DOHH2 (cell line): ENCODE data around the gene RIMS1.

Experiments used
- H3F3A ChIP-seq: fragments of 200-600 bp; sonication (generic), shearing (Covaris generic); 2 replicates; pipeline ENCODE4 v1.6.0; 2016; ENCODE audit warnings: antibody characterized with exemption, mild to moderate bottlenecking; ENCODE audit not compliant: control insufficient read depth, insufficient read depth
- H3K27ac ChIP-seq: fragments of 200-600 bp; sonication (generic); 2 replicates; pipeline ENCODE4 v1.5.1; 2014; ENCODE audit warnings: low read depth, mild to moderate bottlenecking, low read length, moderate library complexity
- H3K27me3 ChIP-seq: fragments of 200-600 bp; sonication (generic); 2 replicates; pipeline ENCODE4 v1.6.1; 2014; ENCODE audit warnings: mild to moderate bottlenecking, low read length, mixed read lengths; ENCODE audit not compliant: control insufficient read depth
- H3K36me3 ChIP-seq: fragments of 200-600 bp; sonication (generic); 2 replicates; pipeline ENCODE4 v1.6.1; 2014; ENCODE audit warnings: mild to moderate bottlenecking, low read length, moderate library complexity, mixed read lengths; ENCODE audit not compliant: control insufficient read depth
- H3K4me1 ChIP-seq: fragments of 200-600 bp; sonication (generic); 2 replicates; pipeline ENCODE4 v1.6.1; 2014; ENCODE audit warnings: mild to moderate bottlenecking, low read length, mixed read lengths; ENCODE audit not compliant: control insufficient read depth
- H3K4me2 ChIP-seq: fragments of 200-600 bp; sonication (generic); 2 replicates; pipeline ENCODE4 v1.6.0; 2014; ENCODE audit warnings: mild to moderate bottlenecking, low read length, moderate library complexity
- H3K4me3 ChIP-seq: fragments of 200-600 bp; sonication (generic); 2 replicates; pipeline ENCODE4 v1.5.1; 2014; ENCODE audit warnings: mild to moderate bottlenecking, low read length, mixed read lengths
- H3K79me2 ChIP-seq: fragments of 200-600 bp; sonication (generic); 2 replicates; pipeline ENCODE4 v1.6.1; 2014; ENCODE audit warnings: mild to moderate bottlenecking, low read length, mixed read lengths; ENCODE audit not compliant: control insufficient read depth
- H3K9me2 ChIP-seq: fragments of 200-600 bp; sonication (generic); replicated peaks from 2 replicates; pipeline ENCODE4 v1.6.1; 2014; ENCODE audit warnings: mild to moderate bottlenecking, low read length, mixed read lengths; ENCODE audit not compliant: control insufficient read depth
- H3K9me3 ChIP-seq: fragments of 200-600 bp; sonication (generic); 2 replicates; pipeline ENCODE4 v1.6.1; 2014; ENCODE audit warnings: antibody characterized with exemption, low read length, mixed read lengths; ENCODE audit not compliant: control insufficient read depth, insufficient read depth
- H4K20me1 ChIP-seq: fragments of 200-600 bp; sonication (generic); 2 replicates; pipeline ENCODE4 v1.6.0; 2014; ENCODE audit warnings: low read depth, mild to moderate bottlenecking, antibody characterized with exemption, low read length, moderate library complexity; ENCODE audit not compliant: control insufficient read depth, insufficient read depth
- CTCF ChIP-seq: fragments of 200-600 bp; sonication (generic); IDR thresholded peaks from one replicate; pipeline ENCODE4 v1.5.1; 2014; ENCODE audit warnings: antibody characterized with exemption, mild to moderate bottlenecking, low read depth, low read length; ENCODE audit not compliant: poor library complexity, severe bottlenecking
- EZH2phosphoT487 ChIP-seq: fragments of 200-600 bp; sonication (generic); IDR thresholded peaks from 2 replicates; pipeline ENCODE4 v1.6.1; 2017; ENCODE audit warnings: borderline replicate concordance, mild to moderate bottlenecking, antibody characterized with exemption, low read length, moderate library complexity, mixed read lengths

The RIMS1 gene

DNA sequence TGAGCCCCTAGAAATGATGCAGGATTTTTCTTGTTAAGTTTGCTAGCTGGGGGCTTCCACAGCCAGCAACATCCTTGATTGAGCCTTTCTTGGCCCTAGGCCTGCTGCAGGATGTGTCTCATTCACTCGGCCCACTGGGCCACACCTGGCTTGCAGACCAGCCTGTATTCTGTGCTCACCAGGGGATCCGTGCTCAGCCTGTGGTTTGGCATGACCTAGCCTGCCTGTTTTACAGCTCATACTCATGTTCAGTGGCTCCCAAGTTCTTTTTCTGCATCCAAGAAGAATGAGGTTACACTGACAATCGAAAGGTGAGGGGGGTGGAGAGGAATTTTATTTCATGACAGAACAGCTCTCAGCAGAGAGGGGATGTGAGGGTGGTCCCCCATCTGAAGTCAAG, 263.4 kb downstream of the RIMS1 start:
- Histone ChIP-seq H3K27ac (no peak overlapping the region), H4K20me1 (no peaks in the 10 kb centered on the region), H3K4me3 (no peak overlapping the region), H3F3A (no peaks in the 10 kb centered on the region), H3K9me2 (no peaks in the 10 kb centered on the region), H3K4me1 (no peaks in the 10 kb centered on the region), H3K4me2 (no peak overlapping the region), H3K36me3 (no peaks in the 10 kb centered on the region), H3K79me2 (no peaks in the 10 kb centered on the region), H3K9me3 (peaks cover 26% of the 10 kb centered on the region), H3K27me3 (no peaks in the 10 kb centered on the region)
- TF ChIP-seq EZH2phosphoT487 (no peak), CTCF (no peak)

DNA sequence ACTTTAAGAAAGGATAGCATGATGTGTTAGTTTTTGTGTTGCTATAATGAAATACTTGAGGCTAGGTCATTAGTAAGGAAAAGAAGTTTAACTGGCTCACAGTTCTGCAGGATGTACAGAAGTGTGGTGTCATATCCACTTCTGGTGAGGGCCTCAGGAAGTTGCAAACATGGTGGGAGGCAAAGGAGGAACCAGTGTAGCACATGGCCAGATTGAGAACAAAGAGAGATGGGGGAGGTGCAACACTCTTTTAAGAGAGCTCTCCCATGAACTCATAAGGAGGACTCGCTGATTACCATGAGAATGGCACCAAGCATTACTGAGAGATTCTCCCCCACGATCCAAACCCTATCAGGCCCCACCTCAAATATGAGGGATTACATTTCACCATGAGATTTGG, 265.4 kb downstream of the RIMS1 start:
- Histone ChIP-seq H3K4me2 (no peak overlapping the region), H3F3A (no peaks in the 10 kb centered on the region)
- TF ChIP-seq EZH2phosphoT487 (no peak), CTCF (no peak)

DNA sequence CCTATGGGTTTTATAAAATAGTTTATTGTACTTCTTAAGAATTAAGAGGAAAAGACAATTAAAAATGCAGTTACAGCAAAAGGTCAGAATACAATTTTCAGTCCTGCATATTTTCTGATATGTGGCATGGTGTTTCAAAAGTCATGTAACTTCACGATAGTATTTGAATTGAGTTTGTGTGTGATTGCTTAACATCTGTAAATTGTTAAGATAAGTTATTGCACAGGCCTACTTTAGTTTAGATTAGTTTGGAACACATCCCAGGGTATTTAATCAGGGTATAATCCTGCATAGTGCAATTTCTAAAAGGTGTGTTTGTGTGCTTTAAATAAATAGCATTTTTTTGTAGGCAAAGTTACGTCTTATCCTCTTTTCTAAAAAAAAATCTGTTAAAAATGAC, 289.6 kb downstream of the RIMS1 start:
- H3K27ac ChIP-seq, result no peak overlapping the region
- H3K4me2 ChIP-seq, result no peak overlapping the region
- H3K79me2 ChIP-seq, result no peaks in the 10 kb centered on the region
- TF ChIP-seq EZH2phosphoT487 (no peak), CTCF (no peak)
- no peaks in the 10 kb centered on the region for H3K4me1 ChIP-seq
- no peaks in the 10 kb centered on the region for H3K36me3 ChIP-seq
- 0 out of 2 replicates have a peak, but pooled peaks cover 5% of the 10 kb centered on the region for H3K27me3 ChIP-seq
- no peaks in the 10 kb centered on the region for H3F3A ChIP-seq
- H3K4me3 ChIP-seq, result no peak overlapping the region
- no peaks in the 10 kb centered on the region for H4K20me1 ChIP-seq
- no peaks in the 10 kb centered on the region for H3K9me3 ChIP-seq
- H3K9me2 ChIP-seq, result no peaks in the 10 kb centered on the region

More for the DNA sequence above, 265.4 kb downstream of the RIMS1 start:
- Histone ChIP-seq H3K4me3 (no peak overlapping the region), H3K36me3 (no peaks in the 10 kb centered on the region), H3K9me2 (no peaks in the 10 kb centered on the region), H3K27ac (no peak overlapping the region), H3K79me2 (no peaks in the 10 kb centered on the region), H3K27me3 (no peaks in the 10 kb centered on the region), H4K20me1 (no peaks in the 10 kb centered on the region), H3K9me3 (peaks cover 26% of the 10 kb centered on the region), H3K4me1 (no peaks in the 10 kb centered on the region)
